DOHH2 (cell line): ENCODE data around the gene APOE.

Experiments used
- H3F3A ChIP-seq: fragments of 200-600 bp; sonication (generic), shearing (Covaris generic); 2 replicates; pipeline ENCODE4 v1.6.0; 2016; ENCODE audit warnings: antibody characterized with exemption, mild to moderate bottlenecking; ENCODE audit not compliant: control insufficient read depth, insufficient read depth
- H3K27ac ChIP-seq: fragments of 200-600 bp; sonication (generic); 2 replicates; pipeline ENCODE4 v1.5.1; 2014; ENCODE audit warnings: low read depth, mild to moderate bottlenecking, low read length, moderate library complexity
- H3K27me3 ChIP-seq: fragments of 200-600 bp; sonication (generic); 2 replicates; pipeline ENCODE4 v1.6.1; 2014; ENCODE audit warnings: mild to moderate bottlenecking, low read length, mixed read lengths; ENCODE audit not compliant: control insufficient read depth
- H3K36me3 ChIP-seq: fragments of 200-600 bp; sonication (generic); 2 replicates; pipeline ENCODE4 v1.6.1; 2014; ENCODE audit warnings: mild to moderate bottlenecking, low read length, moderate library complexity, mixed read lengths; ENCODE audit not compliant: control insufficient read depth
- H3K4me1 ChIP-seq: fragments of 200-600 bp; sonication (generic); 2 replicates; pipeline ENCODE4 v1.6.1; 2014; ENCODE audit warnings: mild to moderate bottlenecking, low read length, mixed read lengths; ENCODE audit not compliant: control insufficient read depth
- H3K4me2 ChIP-seq: fragments of 200-600 bp; sonication (generic); 2 replicates; pipeline ENCODE4 v1.6.0; 2014; ENCODE audit warnings: mild to moderate bottlenecking, low read length, moderate library complexity
- H3K4me3 ChIP-seq: fragments of 200-600 bp; sonication (generic); 2 replicates; pipeline ENCODE4 v1.5.1; 2014; ENCODE audit warnings: mild to moderate bottlenecking, low read length, mixed read lengths
- H3K79me2 ChIP-seq: fragments of 200-600 bp; sonication (generic); 2 replicates; pipeline ENCODE4 v1.6.1; 2014; ENCODE audit warnings: mild to moderate bottlenecking, low read length, mixed read lengths; ENCODE audit not compliant: control insufficient read depth
- H3K9me2 ChIP-seq: fragments of 200-600 bp; sonication (generic); replicated peaks from 2 replicates; pipeline ENCODE4 v1.6.1; 2014; ENCODE audit warnings: mild to moderate bottlenecking, low read length, mixed read lengths; ENCODE audit not compliant: control insufficient read depth
- H3K9me3 ChIP-seq: fragments of 200-600 bp; sonication (generic); 2 replicates; pipeline ENCODE4 v1.6.1; 2014; ENCODE audit warnings: antibody characterized with exemption, low read length, mixed read lengths; ENCODE audit not compliant: control insufficient read depth, insufficient read depth
- H4K20me1 ChIP-seq: fragments of 200-600 bp; sonication (generic); 2 replicates; pipeline ENCODE4 v1.6.0; 2014; ENCODE audit warnings: low read depth, mild to moderate bottlenecking, antibody characterized with exemption, low read length, moderate library complexity; ENCODE audit not compliant: control insufficient read depth, insufficient read depth
- EZH2phosphoT487 ChIP-seq: fragments of 200-600 bp; sonication (generic); IDR thresholded peaks from 2 replicates; pipeline ENCODE4 v1.6.1; 2017; ENCODE audit warnings: borderline replicate concordance, mild to moderate bottlenecking, antibody characterized with exemption, low read length, moderate library complexity, mixed read lengths
- TF ChIP-seq, protein P1 (sequence below): fragments of 200-600 bp; sonication (generic); IDR thresholded peaks from one replicate; pipeline ENCODE4 v1.5.1; 2014; ENCODE audit warnings: antibody characterized with exemption, mild to moderate bottlenecking, low read depth, low read length; ENCODE audit not compliant: poor library complexity, severe bottlenecking

APOE gene

DNA sequence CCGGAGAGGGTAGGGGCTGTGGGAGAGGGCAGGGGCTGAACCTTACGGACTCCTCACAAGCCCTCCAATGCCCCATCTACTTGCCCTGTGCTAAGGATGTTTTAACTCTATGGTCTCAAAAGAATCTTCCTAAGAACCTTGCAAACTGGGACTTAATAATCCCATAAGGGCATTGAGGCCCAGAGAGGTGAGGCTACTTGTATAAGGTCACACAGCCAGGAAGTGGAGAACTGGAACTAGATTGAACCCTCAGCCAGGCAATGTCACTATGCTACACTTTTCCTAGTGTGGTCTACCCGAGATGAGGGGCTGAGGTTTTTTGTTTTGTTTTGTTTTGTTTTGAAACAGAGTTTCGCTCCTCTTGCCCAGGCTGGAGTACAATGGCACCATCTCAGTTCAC lies 25.9 kb downstream of the APOE start:
- Histone ChIP-seq H3K36me3 (no peaks in the 10 kb centered on the region), H3K9me3 (no peaks in the 10 kb centered on the region), H3K27me3 (peaks cover 3% of the 10 kb centered on the region; the same call in 1 of the 2 replicates), H3F3A (no peaks in the 10 kb centered on the region), H4K20me1 (no peaks in the 10 kb centered on the region), H3K9me2 (no peaks in the 10 kb centered on the region), H3K4me3 (no peak overlapping the region), H3K4me2 (no peak overlapping the region), H3K79me2 (no peaks in the 10 kb centered on the region), H3K27ac (no peak overlapping the region), H3K4me1 (no peaks in the 10 kb centered on the region)
- no peak for TF ChIP-seq EZH2phosphoT487

DNA sequence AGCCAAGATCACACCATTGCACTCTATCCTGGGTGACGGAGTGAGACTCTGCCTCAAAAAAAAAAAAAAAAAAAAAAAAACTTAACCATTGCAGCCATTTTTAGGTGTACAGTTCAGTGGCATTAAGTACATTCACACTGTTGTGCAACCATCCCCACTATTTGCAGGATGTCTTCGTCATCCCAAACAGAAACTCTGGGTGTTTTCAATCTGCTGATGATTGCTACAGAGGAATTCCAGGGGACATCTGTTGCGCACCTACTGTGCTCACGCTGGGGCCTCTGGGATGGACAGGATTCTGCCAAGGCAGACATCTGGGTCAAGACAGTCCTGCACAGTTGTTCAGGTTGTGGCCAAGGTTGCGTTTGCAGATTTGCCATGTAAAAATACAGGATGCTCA lies 34.1 kb downstream of the APOE start:
- Histone ChIP-seq H3K4me2 (no peak overlapping the region), H3K4me3 (no peak overlapping the region), H3K27ac (no peak overlapping the region), H3F3A (no peaks in the 10 kb centered on the region), H4K20me1 (no peaks in the 10 kb centered on the region), H3K4me1 (peaks cover 37% of the 10 kb centered on the region), H3K9me2 (no peaks in the 10 kb centered on the region), H3K79me2 (no peaks in the 10 kb centered on the region), H3K27me3 (no peaks in the 10 kb centered on the region; the same call in 1 of the 2 replicates), H3K9me3 (no peaks in the 10 kb centered on the region), H3K36me3 (no peaks in the 10 kb centered on the region)
- no peak for TF ChIP-seq EZH2phosphoT487
- TF ChIP-seq, protein P1, sequence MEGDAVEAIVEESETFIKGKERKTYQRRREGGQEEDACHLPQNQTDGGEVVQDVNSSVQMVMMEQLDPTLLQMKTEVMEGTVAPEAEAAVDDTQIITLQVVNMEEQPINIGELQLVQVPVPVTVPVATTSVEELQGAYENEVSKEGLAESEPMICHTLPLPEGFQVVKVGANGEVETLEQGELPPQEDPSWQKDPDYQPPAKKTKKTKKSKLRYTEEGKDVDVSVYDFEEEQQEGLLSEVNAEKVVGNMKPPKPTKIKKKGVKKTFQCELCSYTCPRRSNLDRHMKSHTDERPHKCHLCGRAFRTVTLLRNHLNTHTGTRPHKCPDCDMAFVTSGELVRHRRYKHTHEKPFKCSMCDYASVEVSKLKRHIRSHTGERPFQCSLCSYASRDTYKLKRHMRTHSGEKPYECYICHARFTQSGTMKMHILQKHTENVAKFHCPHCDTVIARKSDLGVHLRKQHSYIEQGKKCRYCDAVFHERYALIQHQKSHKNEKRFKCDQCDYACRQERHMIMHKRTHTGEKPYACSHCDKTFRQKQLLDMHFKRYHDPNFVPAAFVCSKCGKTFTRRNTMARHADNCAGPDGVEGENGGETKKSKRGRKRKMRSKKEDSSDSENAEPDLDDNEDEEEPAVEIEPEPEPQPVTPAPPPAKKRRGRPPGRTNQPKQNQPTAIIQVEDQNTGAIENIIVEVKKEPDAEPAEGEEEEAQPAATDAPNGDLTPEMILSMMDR = no peak

DNA sequence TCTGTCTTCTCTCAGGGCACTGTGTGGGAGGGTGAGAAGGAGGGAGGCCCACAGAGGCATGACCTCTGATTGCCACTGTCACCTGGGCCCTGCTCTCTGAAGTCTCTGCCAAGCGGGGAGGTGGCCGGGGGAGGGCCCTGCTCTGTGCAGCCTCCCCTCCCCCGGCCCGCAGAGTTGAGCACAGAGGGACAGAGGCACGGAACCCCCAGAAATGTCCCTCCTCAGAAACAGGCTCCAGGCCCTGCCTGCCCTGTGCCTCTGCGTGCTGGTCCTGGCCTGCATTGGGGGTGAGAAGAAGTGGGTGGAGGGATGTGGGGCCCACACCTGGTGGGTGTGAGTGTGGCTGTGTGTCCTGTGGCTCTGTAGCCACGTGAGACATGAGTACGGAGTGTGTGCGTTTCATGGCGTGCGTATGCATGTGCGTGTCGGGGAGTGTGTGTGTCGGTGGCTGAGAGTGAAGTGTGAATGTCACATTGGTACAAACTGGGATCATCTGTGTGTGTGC lies 36.5 kb downstream of the APOE start, which contains the start of gene APOC4:
APOC4 (plus strand) TSS at position 171 of the 505 bp plus-strand sequence; CDS start at position 212, 41 bp downstream.
- Histone ChIP-seq H3K79me2 (no peaks in the 10 kb centered on the region), H3F3A (no peaks in the 10 kb centered on the region), H3K9me2 (no peaks in the 10 kb centered on the region), H3K4me3 (no peak within 1 kb of the TSS), H3K9me3 (no peaks in the 10 kb centered on the region), H3K4me2 (no peak within 1 kb of the TSS; the same call in 1 of the 2 replicates), H3K4me1 (peaks cover 43% of the 10 kb centered on the region), H4K20me1 (no peaks in the 10 kb centered on the region), H3K27ac (no peak within 1 kb of the TSS), H3K36me3 (no peaks in the 10 kb centered on the region), H3K27me3 (no peaks in the 10 kb centered on the region)
- TF ChIP-seq, protein P1 = no peak
- TF ChIP-seq EZH2phosphoT487 = no peak

- no peaks in the 10 kb centered on the region for H3K9me2 ChIP-seq
- peaks cover 43% of the 10 kb centered on the region for H3K4me1 ChIP-seq
- TF ChIP-seq, protein P1 = no peak
- no peak for TF ChIP-seq EZH2phosphoT487
- no peaks in the 10 kb centered on the region for H3K79me2 ChIP-seq
- no peak overlapping the region for H3K27ac ChIP-seq
- H3K4me2 ChIP-seq = peak overlapping the region; percentile 39
- H3K9me3 ChIP-seq = no peaks in the 10 kb centered on the region
- no peaks in the 10 kb centered on the region for H3K36me3 ChIP-seq
- H3K27me3 ChIP-seq = no peaks in the 10 kb centered on the region
- no peaks in the 10 kb centered on the region for H4K20me1 ChIP-seq
- no peaks in the 10 kb centered on the region for H3F3A ChIP-seq
- no peak overlapping the region for H3K4me3 ChIP-seq
Observed at GRCh38 chr19:44943801-44944249, 38.2 kb downstream of the APOE start.
